Stimulated activated CD8-positive, alpha-beta memory T cell treated with anti-CD3 and anti-CD28 coated beads, Interleukin-12 subunit alpha, Interleukin-12 subunit beta, amount 100 ng/mL, for 4 hours (primary cell): Measurements from ENCODE around the gene RINL.
"Not testable (repeated sequence)": the region's sequence is repeated elsewhere in the genome, so short reads cannot be mapped to it uniquely, and the experiment has no call there.

ENCODE experiments used
- DNase-seq: peaks from one replicate; pipeline ENCODE4 v3.0.0-alpha.2; 2020; ENCODE audit warnings: low read depth

RINL gene

GRCh38 chr19:38905620-38906019, 27.5 kb upstream of the RINL start:
- DNase-seq, result no peak

DNA sequence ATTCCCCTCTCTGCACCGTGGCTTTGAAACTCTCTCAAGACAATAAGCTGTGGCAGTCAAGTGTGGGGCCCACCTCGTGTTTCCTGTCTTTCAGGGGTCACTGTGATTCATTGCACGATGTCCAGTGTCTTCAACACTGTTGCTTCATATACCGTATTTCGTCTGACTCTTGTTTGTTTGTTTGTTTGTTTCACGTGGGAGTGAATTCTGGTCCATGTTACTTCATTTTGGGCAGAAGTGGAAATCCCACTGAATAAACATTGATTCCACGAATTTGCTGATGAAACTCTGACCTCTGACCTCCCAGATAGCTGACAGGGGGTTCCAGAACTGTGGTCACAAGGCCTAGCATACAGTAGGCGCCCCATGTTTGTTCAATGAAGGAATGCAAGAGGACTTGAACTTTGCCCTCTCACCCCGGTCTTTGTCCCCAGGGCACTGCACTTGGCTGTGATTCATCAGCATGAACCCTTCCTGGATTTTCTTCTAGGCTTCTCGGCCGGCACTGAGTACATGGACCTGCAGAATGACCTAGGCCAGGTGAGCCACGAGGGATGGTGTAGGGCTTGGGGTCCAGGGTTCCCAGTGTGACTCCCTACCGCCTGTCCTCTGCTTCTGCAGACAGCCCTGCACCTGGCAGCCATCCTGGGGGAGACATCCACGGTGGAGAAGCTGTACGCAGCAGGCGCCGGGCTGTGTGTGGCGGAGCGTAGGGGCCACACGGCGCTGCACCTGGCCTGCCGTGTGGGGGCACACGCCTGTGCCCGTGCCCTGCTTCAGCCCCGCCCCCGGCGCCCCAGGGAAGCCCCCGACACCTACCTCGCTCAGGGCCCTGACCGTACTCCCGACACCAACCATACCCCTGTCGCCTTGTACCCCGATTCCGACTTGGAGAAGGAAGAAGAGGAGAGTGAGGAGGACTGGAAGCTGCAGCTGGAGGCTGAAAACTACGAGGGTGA, 26.8 kb upstream of the RINL start:
- DNase-seq, result no peak

DNA sequence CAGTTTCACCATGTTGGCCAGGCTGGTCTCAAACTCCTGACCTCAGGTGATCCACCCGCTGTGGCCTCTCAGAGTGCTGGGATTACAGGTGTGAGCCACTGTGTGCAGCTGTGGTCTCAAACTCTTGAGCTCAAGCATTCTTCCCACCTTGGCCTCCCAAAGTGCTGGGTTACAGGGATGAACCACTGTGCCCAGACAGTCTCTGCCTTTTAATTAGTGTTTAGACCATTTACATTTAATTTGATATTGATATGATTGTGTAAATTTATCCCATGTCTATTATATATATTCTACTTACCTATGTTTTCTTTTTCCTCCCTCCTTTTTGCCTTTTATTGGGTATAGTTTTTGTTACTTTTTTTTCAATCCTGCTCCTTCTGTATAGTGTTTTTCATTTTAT, 23.6 kb upstream of the RINL start:
- DNase-seq, result no peak

DNA sequence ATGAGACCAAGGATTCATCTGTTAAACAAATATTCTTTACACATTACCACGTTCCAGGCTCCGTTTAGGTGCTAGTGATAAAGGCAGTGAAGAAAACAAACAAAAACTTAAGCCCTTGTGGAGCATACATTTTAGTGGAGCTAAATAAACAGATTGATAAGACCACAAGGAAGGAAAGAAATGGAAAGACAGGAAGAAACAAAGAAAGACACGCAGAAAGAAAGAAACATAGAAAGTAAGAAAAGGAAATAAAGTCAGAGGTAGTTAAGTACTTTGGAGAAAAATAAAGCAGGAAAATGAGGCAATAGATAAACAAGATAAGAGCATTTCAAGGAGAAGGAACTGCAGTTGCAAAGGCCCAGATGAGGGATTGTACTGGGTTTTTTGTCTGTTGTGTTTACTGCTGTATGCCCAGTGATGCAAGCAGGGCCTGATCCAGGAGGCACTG, 22.7 kb upstream of the RINL start:
- DNase-seq, result no peak

DNA sequence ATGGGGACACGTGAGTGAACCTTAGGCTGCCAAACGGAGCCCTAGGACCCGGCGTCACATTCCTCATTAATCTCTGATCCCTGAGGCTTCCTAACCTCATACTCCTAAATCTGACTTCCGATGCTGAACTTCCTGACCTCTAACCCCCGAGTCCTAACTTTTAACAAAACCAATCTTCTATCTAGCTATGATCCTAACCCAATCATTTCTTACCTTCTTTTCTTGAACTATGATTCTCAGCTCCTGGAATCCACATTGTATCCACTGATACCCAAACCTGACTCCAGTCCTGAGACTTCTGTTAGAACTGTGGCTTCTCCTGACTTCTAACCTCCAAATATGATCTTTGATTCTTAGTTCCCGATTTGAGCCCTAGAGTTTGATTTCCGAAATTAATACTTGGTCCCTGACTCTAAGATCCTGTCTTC, 22.1 kb upstream of the RINL start:
- no peak for DNase-seq

DNA sequence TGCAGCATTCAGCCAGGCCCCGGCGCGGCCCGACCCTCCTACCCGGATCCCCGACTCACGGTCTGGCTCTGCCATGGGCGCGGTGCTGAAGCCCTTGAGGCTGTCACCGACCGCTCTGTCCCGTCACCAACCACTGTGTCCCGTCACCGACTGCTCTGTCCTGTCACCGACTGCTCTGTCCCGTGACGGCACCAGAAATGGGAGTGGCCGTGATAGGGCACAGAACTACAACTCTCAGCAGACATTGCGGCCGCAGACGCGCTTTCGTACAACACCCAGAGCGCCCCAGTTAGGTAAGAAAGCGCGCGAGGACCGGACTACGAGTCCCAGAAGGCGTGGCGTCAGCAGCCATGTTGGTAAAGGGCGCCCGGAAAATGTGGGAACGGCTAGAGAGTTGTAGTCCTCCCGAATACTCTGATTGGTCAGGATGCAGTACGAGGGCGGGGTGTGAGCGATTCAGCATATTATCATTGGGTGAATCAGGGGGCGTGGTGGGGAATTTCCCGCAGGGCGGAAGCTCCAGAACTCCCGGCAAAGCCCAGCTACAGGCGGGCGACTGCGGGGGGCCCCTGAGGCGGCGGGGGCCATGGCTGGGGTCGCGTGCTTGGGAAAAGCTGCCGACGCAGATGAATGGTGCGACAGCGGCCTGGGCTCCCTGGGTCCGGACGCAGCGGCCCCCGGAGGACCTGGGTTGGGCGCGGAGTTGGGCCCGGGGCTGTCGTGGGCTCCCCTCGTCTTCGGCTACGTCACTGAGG, 21.5 kb upstream of the RINL start, which contains the start of the genes NFKBIB and SIRT2:
Gene NFKBIB (plus strand): TSS at position 523 of the 755 bp plus-strand sequence. CDS start 64 bp downstream, at position 587.
Gene SIRT2 (minus strand): TSS at position 172 of the 755 bp plus-strand sequence. CDS start 97 bp downstream, at position 75.
- peak; percentile 97 for DNase-seq

- DNase-seq, result no peak
Observed at GRCh38 chr19:38898788-38899446, 20.8 kb upstream of the RINL start.

- no peak for DNase-seq
Observed at GRCh38 chr19:38894968-38895367, 16.9 kb upstream of the RINL start.

DNA sequence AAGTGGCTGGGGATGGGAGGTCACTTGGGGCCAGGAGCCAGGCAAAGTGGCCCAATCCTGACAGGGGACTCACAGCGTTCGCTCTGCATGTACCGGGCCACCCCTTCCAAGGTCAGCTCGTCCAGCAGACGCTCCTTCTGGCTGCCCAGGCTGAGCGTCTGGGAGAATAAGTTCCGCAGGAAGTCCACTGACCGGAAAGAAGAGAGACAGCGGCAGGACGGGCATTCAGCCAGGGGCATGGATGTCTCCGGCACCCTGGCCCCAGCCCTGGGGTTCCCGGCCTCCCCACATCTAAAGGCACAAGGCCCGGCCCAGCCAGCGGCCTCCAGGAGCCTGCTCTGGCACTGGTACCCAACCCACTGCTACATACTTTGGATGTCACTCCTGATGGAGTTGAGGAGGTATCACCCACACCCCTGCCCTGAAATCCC, 15.3 kb upstream of the RINL start:
- DNase-seq, result no peak

GRCh38 chr19:38892841-38893240, 14.8 kb upstream of the RINL start:
- DNase-seq, result no peak

- DNase-seq, result no peak
Observed at GRCh38 chr19:38891771-38892170, 13.7 kb upstream of the RINL start.

- DNase-seq, result no peak
Observed at GRCh38 chr19:38890686-38891085, 12.6 kb upstream of the RINL start.

DNA sequence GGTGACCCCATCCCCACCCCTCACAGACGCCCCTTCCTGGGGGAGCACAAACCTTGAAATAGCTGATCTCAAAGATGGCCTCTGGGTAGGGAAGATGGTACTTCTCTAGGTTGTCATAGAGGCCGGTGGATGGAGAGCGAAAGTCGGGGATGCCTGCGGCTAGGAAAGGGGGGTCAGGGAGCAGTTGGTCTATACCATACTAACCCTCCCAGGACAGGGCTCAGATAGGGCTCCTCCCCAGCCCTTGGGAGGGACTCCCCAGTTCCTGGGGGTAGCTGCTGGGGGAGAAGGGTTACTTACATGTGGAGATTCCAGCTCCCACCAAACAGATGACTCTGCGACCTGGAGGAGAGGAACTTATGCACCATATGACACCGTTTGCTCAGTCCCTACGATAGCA, 11.7 kb upstream of the RINL start:
- no peak for DNase-seq

DNA sequence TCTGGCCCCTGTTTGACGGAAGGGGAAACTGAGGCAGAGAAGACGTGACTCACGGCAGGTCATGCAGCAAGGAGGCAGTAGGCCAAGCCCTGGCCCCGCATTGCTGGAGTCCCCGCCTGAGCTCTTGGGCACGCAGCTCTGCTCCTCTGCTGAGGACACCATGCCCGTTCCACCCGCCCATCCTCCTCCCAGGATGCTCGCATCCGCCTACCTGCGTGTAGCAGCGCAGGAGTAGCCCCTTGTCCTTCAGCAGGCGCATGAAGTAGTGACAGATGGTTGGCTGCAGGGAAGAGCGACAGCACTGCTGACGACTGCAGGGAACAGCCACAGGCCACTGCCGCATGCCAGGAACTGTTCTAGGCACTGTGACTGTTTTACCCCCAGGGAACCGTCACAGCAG, 10.8 kb upstream of the RINL start:
- DNase-seq, result no peak

DNA sequence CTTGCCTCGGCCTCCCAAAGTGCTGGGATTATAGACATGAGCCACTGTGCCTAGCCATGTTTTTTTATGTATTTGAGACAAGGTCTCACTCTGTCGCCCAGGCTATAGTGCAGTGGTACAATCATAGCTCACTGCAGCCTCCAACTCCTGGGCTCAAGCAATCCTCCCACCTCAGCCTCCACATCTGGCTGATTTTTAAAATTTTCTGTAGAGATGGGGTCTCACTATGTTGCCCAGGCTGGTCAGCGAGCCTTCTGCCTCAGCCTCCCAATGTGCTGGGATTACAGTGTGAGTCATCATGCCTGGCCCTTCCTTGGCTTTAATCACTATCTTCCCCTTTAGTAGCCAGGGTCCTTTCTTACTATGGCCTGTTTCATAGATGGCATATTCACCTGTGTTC, 6.6 kb upstream of the RINL start:
- not testable (repeated sequence) for DNase-seq

DNA sequence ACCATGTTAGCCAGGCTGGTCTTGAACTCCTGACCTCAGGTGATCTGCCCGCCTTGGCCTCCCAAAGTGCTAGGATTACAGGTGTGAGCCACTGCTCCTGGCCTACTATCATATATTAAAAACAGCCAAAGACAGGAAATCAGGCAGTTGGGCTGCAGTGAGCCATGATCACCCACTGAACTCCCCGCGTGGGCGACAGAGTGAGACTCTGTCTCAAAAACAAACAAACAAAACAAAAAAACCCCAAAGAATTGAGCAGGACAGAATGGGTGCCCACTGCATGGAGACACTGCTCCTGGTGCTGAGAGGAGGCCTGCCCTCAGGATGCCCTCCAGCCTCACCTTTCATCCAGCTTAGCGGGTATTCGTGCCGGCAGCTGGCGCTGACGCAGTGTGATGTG, 5.2 kb upstream of the RINL start:
- no peak for DNase-seq

- DNase-seq, result no peak
Observed at GRCh38 chr19:38880882-38881609, 3.0 kb upstream of the RINL start.

DNA sequence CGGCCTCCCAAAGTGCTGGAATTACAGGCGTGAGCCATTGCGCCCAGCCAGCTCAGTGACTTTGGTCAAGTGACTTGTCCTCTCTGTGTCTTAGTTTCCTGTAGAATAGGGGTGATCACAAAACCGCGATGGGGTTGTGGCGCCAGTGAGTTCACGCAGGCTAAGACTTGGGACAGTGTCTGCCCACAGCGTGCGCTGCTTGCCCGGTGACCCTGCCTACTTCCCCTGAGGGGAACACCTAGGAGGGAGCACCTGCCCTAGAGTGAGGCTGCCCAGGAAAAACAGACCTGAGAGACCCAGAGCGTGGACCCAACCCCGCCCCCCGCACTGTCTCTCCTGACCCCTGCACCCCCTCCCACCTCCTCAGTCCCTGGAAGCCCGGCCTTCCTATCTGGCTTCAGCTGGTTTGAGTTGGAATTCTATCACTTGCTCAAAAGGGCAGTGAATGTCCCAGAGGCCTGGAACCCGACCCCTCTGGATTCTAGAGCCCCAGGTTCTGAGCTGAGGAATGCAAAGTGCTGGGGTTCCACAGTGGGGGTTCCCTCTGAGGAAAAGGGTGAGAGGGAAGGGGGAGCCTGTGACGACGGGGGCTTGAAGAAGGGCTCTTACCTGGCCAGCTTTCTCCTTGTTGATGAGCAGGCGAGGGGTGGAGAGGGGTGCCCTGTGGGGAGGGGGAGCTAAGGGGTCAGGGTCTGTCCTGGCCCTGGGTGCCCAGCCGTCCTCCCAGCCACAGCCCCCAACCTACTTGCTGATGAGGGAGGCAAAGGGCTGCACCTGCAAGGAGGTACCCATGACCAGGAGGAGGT, 2.2 kb upstream of the RINL start:
- no peak for DNase-seq

DNA sequence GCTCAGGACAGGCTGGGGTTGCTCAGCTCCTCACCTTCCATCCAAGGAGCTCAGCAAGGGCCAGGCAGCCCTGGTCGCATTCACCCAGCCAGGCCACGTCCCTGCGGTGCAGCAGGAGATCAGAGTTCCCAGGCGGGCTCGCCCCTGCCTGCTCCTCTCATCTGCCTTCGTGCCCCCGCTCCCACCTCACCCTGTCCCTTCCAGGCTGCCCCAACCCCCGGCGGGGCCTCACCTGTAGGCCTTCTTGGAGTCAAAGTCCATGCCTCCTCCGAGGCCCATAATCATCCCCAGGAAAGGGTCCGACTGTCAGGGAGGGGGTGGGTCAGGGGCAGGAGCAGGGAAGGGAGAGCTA, 1.3 kb upstream of the RINL start:
- DNase-seq, result no peak

DNA sequence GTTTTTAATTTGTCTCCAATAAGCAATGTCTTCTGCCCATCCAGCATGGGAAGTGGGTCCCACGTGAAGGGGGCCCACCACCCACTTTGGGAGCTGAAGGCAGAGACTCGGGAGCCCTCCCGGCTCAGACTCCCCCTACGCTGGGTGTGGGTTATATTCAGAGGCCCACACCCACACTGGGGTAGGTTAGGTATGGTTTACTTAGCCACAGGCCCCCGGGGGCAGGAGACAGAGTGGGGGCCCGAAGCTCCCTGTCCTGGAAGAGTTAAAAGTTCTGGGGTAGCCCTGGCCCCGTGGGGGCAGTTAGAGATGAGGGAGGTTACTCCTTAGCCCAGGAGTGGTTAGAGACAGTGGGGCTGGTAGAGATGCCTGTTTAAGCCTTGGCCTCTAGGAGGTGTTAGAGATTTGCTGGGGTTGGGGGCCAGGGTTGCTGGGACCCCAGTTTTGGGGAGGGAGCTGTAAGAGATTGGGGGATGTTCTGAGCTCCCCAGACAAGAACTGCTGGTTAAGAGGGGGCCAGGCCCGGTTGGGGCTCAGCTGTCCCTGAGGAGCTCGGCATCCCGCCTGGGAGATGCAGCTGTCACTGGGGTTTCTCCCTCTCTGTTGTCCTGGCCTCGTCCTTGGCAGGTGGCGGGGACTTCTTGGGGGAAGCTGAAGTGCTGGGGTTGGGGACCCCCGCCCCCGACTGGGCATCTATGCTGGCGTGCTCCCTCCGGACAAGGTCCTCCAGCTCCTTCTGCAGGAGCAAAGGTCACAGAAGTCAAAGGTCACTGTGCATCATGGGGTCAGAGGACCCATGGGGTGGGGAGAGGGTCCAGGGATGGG, 712 bp upstream of the RINL start:
- no peak for DNase-seq
